Liver (tissue), 9 donors: ENCODE data around the gene UGT1A4. TPM values are rescaled to one million over a fixed set of nuclear protein-coding genes. Genes with fewer than 3 reads are reported as not detected.

Experiments
- DNase-seq: peaks from one replicate; pipeline ENCODE4 v3.0.0-alpha.2; 2017; ENCODE audit warnings: low spot score
- H3K27ac ChIP-seq, 2 donors: one replicate each; pipeline ENCODE4 v1.7.0; 2013; ENCODE audit warnings: inconsistent platforms in 2 of 2, low read length in 2 of 2, control low read depth in 1 of 2, low read depth in 1 of 2, mild to moderate bottlenecking in 1 of 2
- H3K27me3 ChIP-seq, 4 donors: one replicate each; pipeline versions ENCODE4 v1.6.1 to v1.7.0; 2013; ENCODE audit warnings: low read length in 3 of 4, inconsistent platforms in 1 of 4, mild to moderate bottlenecking in 1 of 4, moderate library complexity in 1 of 4; ENCODE audit not compliant: control insufficient read depth in 4 of 4, insufficient read depth in 4 of 4
- H3K36me3 ChIP-seq, 4 donors: one replicate each; pipeline versions ENCODE4 v1.6.1 to v1.7.0; 2013; ENCODE audit warnings: low read length in 3 of 4, mild to moderate bottlenecking in 3 of 4, low read depth in 1 of 4, moderate library complexity in 1 of 4; ENCODE audit not compliant: control insufficient read depth in 4 of 4, insufficient read depth in 3 of 4
- H3K4me1 ChIP-seq, 4 donors: one replicate each; pipeline versions ENCODE4 v1.6.1 to v1.7.0; 2013; ENCODE audit warnings: low read length in 3 of 4, mild to moderate bottlenecking in 3 of 4, moderate library complexity in 1 of 4; ENCODE audit not compliant: control insufficient read depth in 4 of 4, insufficient read depth in 4 of 4
- H3K4me3 ChIP-seq, 3 donors: one replicate each; pipeline versions ENCODE4 v1.6.1 to v1.7.0; 2013; ENCODE audit warnings: low read length in 3 of 3, control low read depth in 1 of 3, low read depth in 1 of 3, mild to moderate bottlenecking in 1 of 3
- H3K9ac ChIP-seq, 2 donors: one replicate each; pipeline ENCODE4 v1.7.0; 2013; ENCODE audit warnings: low read length in 2 of 2, mild to moderate bottlenecking in 2 of 2, moderate library complexity in 2 of 2, control low read depth in 1 of 2, low read depth in 1 of 2
- H3K9me3 ChIP-seq, 4 donors: one replicate each; pipeline versions ENCODE4 v1.6.1 to v1.7.0; 2013; ENCODE audit warnings: low read length in 3 of 4; ENCODE audit not compliant: control insufficient read depth in 4 of 4
- ATF3 ChIP-seq: IDR thresholded peaks from 2 replicates; pipeline ENCODE4 v1.6.1; 2016; ENCODE audit warnings: antibody characterized with exemption
- CTCF ChIP-seq: fragments of 150-350 bp; IDR thresholded peaks from 2 replicates; pipeline ENCODE4 v1.5.1; 2017; ENCODE audit warnings: improper control_type of control experiment, low read depth, low read length; ENCODE audit not compliant: missing input control
- EGR1 ChIP-seq, 2 donors: IDR thresholded peaks; 2 replicates each; pipeline ENCODE4 v1.6.1; 2016 to 2018; ENCODE audit warnings: antibody characterized with exemption in 2 of 2, low read depth in 2 of 2
- FOXA1 ChIP-seq: IDR thresholded peaks from 2 replicates; pipeline ENCODE4 v1.6.1; 2016; ENCODE audit warnings: antibody characterized with exemption
- FOXA2 ChIP-seq: IDR thresholded peaks from 2 replicates; pipeline ENCODE4 v1.6.1; 2016; ENCODE audit warnings: antibody characterized with exemption
- GABPA ChIP-seq, 2 donors: IDR thresholded peaks in 1 of 2; conservative IDR thresholded peaks in 1 of 2; 2 replicates each; pipeline ENCODE4 v1.6.1; 2016; ENCODE audit warnings: antibody characterized with exemption in 2 of 2, mild to moderate bottlenecking in 1 of 2, moderate library complexity in 1 of 2
- HNF4A ChIP-seq, 2 donors: conservative IDR thresholded peaks; 2 replicates each; pipeline ENCODE4 v1.6.1; 2016; ENCODE audit warnings: antibody characterized with exemption in 2 of 2, mild to moderate bottlenecking in 2 of 2
- HNF4G ChIP-seq: IDR thresholded peaks from 2 replicates; pipeline ENCODE4 v1.6.1; 2016; ENCODE audit warnings: antibody characterized with exemption
- JUND ChIP-seq, 2 donors: IDR thresholded peaks; 2 replicates each; pipeline ENCODE4 v1.6.1; 2016; ENCODE audit warnings: antibody characterized with exemption in 2 of 2
- MAX ChIP-seq: IDR thresholded peaks from 2 replicates; pipeline ENCODE4 v1.6.1; 2016; ENCODE audit warnings: antibody characterized with exemption
- NR2F2 ChIP-seq: IDR thresholded peaks from 2 replicates; pipeline ENCODE4 v1.6.1; 2016; ENCODE audit warnings: antibody characterized with exemption
- RAD21 ChIP-seq, 2 donors: IDR thresholded peaks; 2 replicates each; pipeline ENCODE4 v1.6.1; 2016; ENCODE audit warnings: antibody characterized with exemption in 2 of 2, mild to moderate bottlenecking in 2 of 2
- REST ChIP-seq: IDR thresholded peaks from 2 replicates; pipeline ENCODE4 v1.6.1; 2016; ENCODE audit warnings: antibody characterized with exemption, mild to moderate bottlenecking
- RXRA ChIP-seq, 2 donors: IDR thresholded peaks; 2 replicates each; pipeline ENCODE4 v1.6.1; 2017 to 2018; ENCODE audit warnings: antibody characterized with exemption in 2 of 2, mild to moderate bottlenecking in 1 of 2
- SP1 ChIP-seq: IDR thresholded peaks from 2 replicates; pipeline ENCODE4 v1.6.1; 2018; ENCODE audit warnings: antibody characterized with exemption, mild to moderate bottlenecking
- TAF1 ChIP-seq: conservative IDR thresholded peaks from 2 replicates; pipeline ENCODE4 v1.6.1; 2016; ENCODE audit warnings: antibody characterized with exemption, mild to moderate bottlenecking
- YY1 ChIP-seq: IDR thresholded peaks from 2 replicates; pipeline ENCODE4 v1.6.1; 2016; ENCODE audit warnings: antibody characterized with exemption, mild to moderate bottlenecking
- ZBTB33 ChIP-seq: IDR thresholded peaks from 2 replicates; pipeline ENCODE4 v1.6.1; 2016; ENCODE audit warnings: antibody characterized with exemption
- WGBS: extraction: QIAGEN DNeasy Blood & Tissue Kit; methylation state at CpG from one replicate; pipeline ENCODE4 v1.1.7; 2013; 5-methylcytosine and 5-hydroxymethylcytosine counted together
- polyA plus RNA-seq, 2 donors: library from polyadenylated mRNA; stranded (reverse) in 1 of 2; unstranded in 1 of 2; fragments of 200-250 nt in 1 of 2; fragments of >200 nt in 1 of 2; fragmentation: Nextera tagmentation in 1 of 2; extraction: Ambion mirVana in 1 of 2; gene quantifications; one replicate each; pipeline versions ENCODE4 v1.2.1 to v1.2.3, GENCODE V29; 2013 to 2015
- total RNA-seq, 2 donors: library from RNA; depleted of rRNA; stranded (reverse); fragments of >200 nt; gene quantifications; one replicate each; pipeline ENCODE4 v1.2.3, GENCODE V29; 2014
- donor health status: healthy.
- donor health status: healthy.
- donor health status: healthy.
- donor health status: healthy.
- donor health status: healthy.

UGT1A4 gene
- total and polyA plus RNA-seq, 4 donors = 103 to 446 (median 136) TPM; not detected in 1

- no peaks in the 10 kb centered on the region for H3K27me3 ChIP-seq
- no peak for DNase-seq
- H3K9me3 ChIP-seq = no peaks in the 10 kb centered on the region
- H3K27ac ChIP-seq = peak overlapping the region; percentile 19 to 56
- peaks cover 6 to 33% (median 21%) of the 10 kb centered on the region in 4 donors for H3K4me1 ChIP-seq
- H3K9ac ChIP-seq = no peak overlapping the region
- H3K4me3 ChIP-seq = no peak overlapping the region
- no peak for TF ChIP-seq EGR1 (IDR thresholded peaks at IDR 0.05; ENCODE audit: low read depth in 2 of 2)
- TF ChIP-seq TAF1 = no peak
- no peak for TF ChIP-seq CTCF
- TF ChIP-seq RAD21 (IDR thresholded peaks at IDR 0.05) = no peak
- no peak for TF ChIP-seq RXRA (IDR thresholded peaks at IDR 0.05)
- no peak for TF ChIP-seq HNF4A (conservative IDR thresholded peaks at IDR 0.05)
- TF ChIP-seq NR2F2 = no peak
- TF ChIP-seq ZBTB33 = no peak
- no peak for TF ChIP-seq GABPA (IDR thresholded peaks at IDR 0.05 in 1 of 2, conservative IDR thresholded peaks at IDR 0.05 in 1 of 2)
- 84% methylated on average over 17 of the region's 17 CpGs for WGBS
- H3K36me3 ChIP-seq = no peaks in the 10 kb centered on the region
Observed at GRCh38 chr2:233818639-233819621, 100.4 kb downstream of the UGT1A4 start.

GRCh38 chr2:233819884-233820773, 101.6 kb downstream of the UGT1A4 start:
- Histone ChIP-seq H3K4me3 (no peak overlapping the region), H3K9me3 (no peaks in the 10 kb centered on the region), H3K27ac (no peak overlapping the region), H3K9ac (no peak overlapping the region), H3K36me3 (no peaks in the 10 kb centered on the region), H3K27me3 (no peaks in the 10 kb centered on the region), H3K4me1 (peaks cover 6 to 38% (median 24%) of the 10 kb centered on the region in 4 donors)
- 91% methylated on average over 18 of the region's 18 CpGs for WGBS
- no peak for TF ChIP-seq CTCF
- no peak for TF ChIP-seq HNF4G
- TF ChIP-seq FOXA1 = no peak
- TF ChIP-seq JUND (IDR thresholded peaks at IDR 0.05) = no peak
- no peak for TF ChIP-seq RAD21 (IDR thresholded peaks at IDR 0.05)
- no peak for TF ChIP-seq FOXA2
- no peak for TF ChIP-seq TAF1
- no peak for TF ChIP-seq GABPA (IDR thresholded peaks at IDR 0.05 in 1 of 2, conservative IDR thresholded peaks at IDR 0.05 in 1 of 2)
- no peak for TF ChIP-seq YY1
- TF ChIP-seq MAX = no peak
- no peak for TF ChIP-seq SP1
- no peak for TF ChIP-seq NR2F2
- no peak for TF ChIP-seq REST
- TF ChIP-seq RXRA (IDR thresholded peaks at IDR 0.05) = no peak
- TF ChIP-seq ATF3 = no peak
- no peak for DNase-seq
